HG02678 (cell line): ENCODE data around the gene ROBO2.

ENCODE experiments used
- ATAC-seq: cut with Tn5 transposase; IDR thresholded peaks from one replicate; pipeline ENCODE4 v1.9.1; 2021; ENCODE audit warnings: mild to moderate bottlenecking, moderate library complexity; ENCODE audit not compliant: unreplicated experiment

The ROBO2 gene

DNA sequence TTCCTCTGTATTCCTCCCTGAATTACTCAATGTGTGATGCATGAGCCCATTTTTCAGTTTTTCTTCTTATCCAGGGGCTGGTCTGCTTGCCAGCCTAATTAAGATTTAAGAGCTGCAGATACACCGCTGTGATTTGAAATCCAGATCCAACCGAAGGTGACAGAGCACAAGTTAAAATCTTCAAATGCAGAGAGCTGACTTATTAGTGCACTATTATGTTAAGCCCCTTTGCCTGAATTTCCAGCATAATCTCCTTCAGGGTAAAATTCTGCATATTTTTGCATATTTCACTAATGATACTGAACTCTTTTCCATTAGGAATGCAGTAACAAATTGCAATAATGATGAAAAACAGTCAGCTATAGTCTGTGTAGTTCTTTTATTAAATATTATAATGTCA, 583.6 kb downstream of the ROBO2 start:
- no peak for ATAC-seq

- no peak for ATAC-seq
These were observed 586.3 kb downstream of the ROBO2 start for GRCh38 chr3:77626157-77626556.

DNA sequence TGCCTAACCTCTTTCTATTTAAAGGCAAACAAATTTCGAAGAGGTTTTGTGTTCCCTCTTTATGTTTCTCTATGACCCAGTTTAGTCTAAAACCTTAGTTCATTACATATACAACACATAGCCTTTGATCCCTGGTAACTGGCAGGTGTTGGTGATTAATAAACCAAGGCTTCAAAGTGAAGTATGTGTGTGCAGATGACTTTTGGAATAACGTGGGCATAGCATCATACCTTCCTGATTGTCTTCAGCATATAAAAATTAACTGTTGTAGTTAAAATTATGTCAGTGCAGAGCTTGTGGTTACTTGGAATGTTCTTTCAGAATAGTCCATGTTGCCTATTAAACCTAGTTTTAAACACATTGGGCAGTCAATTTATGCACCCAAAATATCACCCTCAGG, 608.3 kb downstream of the ROBO2 start:
- ATAC-seq = no peak

DNA sequence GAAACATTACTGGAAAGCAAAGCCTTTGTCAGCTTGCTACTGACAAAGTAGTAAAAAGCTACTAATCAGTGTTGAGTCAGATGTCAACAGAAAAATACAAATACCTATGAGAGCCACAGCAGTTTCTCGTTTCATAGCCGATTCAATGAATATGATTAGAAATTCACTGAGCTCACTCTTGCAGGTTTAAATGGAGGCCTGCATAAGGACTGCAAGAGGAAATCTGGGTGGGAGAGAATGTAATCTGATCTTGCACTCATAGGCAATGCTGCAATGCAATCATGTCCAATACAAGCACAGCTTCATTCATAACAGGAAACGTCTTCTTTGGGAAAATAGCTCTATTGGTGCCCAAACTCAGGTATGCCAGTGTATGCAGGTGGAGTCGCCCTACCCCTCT, 608.8 kb downstream of the ROBO2 start:
- ATAC-seq = no peak

DNA sequence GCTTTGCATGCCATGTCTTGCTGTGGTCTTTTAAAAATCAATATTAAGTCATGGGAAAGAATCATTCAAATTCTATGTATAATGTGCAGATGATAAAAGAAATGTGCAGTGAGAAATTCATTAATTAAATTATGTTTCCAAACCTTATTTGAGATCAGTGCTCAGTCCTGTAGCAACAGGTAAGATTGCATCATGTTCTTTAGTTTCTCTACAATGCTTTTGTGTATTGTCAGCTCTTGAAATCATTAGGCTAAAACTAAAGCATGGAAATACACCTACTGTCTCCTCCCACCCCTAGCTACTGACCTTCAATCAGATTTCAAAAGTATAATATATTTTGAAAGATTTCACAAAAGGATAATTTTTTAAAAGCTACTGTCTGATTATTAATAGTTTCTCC, 612.7 kb downstream of the ROBO2 start:
- no peak for ATAC-seq

GRCh38 chr3:77655396-77655795, 615.5 kb downstream of the ROBO2 start:
- ATAC-seq = no peak

GRCh38 chr3:77660718-77661117, 620.8 kb downstream of the ROBO2 start:
- no peak for ATAC-seq

DNA sequence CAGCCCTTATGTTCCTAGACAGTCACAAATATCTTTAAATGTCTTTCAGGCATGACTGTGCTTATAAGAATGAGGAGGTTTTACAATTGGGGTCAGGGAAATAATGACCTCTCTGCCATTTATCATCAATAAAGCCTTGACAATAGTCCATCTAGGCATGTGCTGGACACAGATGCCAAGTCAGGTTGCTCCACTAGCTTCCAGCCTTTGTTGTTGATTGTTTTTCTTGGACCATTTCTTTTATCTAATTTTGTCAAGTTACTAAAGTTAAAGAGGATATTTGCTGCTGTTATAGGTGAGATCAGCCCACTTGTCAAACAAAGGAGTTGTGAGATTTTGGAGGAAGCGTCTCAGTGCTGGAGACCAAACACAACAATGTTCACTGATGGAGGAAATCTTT, 628.0 kb downstream of the ROBO2 start:
- ATAC-seq = no peak

DNA sequence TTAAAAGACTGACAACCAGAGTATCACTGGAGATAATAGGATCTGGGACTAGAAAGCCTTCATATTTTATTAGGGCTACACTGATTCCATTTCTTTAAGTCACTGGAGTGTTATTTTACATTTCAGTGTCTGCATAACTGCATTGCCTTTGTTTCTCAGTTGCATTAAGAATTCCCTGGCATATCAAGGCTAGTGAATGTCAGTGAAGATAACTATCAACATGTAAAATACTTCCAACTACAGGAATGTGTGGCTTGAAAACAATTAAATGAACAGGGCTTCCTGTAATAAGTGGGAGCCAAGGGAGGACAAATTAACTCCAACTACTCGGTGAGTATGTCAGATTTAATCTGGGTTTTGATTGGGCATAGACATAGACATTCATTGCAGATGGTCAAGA, 628.5 kb downstream of the ROBO2 start:
- ATAC-seq = no peak

DNA sequence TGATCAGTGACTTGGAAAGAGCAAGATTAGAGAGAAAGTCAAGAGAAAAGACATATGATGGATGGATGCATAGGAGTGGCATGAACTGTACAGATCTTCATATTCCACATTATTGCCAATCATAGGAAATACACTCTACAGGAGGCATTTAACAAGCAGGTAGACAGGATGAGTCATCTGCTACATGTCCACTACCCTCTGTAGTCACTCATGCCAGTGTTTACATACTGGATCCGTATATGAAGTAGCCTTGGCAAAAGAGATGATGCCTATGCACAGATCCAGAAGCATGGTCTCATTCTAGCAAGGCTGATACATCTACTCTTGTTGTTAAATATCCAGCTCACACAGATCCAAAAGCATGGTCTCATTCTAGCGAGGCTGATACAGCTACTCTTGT, 632.1 kb downstream of the ROBO2 start:
- ATAC-seq = no peak

DNA sequence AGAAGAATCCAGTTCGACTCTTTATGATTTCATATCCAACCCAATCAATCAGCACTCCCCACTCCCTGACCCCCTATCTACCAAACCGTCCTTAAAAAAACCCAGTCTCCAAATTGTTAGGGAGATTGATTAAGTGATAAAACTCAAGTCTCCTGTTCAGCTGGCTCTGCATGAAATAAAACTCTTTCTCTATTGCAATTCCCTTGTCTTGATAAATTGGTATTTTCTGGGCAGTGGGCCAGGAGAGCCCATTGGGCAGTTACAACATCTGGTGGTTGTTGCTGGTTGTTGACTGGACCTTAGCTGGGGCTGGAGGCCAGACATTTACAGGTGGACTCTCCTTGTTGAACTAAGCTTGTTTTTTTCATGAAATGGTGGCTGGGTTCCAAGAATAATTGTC, 642.3 kb downstream of the ROBO2 start:
- no peak for ATAC-seq

- no peak for ATAC-seq
These were observed 644.2 kb downstream of the ROBO2 start for GRCh38 chr3:77684115-77684514.

- no peak for ATAC-seq
These were observed 645.8 kb downstream of the ROBO2 start for GRCh38 chr3:77685713-77686112.

GRCh38 chr3:77686560-77686959, 646.7 kb downstream of the ROBO2 start:
- no peak for ATAC-seq

- ATAC-seq = no peak
These were observed 647.6 kb downstream of the ROBO2 start for GRCh38 chr3:77687545-77687944.

DNA sequence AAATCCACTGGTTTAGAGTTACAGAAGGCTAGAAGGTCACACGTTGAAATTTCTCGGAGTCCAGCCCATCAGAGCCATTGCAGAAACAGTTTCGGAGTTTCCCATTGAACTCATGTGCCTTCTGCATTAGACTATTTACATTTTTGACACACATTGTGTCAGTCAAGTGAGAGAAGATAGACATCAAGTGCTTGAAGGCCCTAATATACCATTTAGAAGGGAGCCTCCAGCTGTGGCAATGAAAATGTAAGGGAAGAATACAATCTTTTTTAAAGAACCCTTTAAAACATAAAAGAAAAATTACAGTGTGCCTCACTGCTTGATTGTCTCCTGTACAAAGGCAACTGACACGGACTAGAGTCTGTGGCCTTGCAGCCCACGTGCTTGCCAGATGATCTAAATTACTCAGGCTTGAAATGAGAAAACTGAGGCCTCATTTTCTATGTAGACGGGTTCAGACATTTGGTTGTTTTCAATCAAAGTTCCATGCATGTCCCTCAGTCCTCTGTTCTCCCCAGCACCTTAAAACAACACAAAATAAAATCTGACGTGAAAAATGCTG, 650.5 kb downstream of the ROBO2 start:
- ATAC-seq = no peak

DNA sequence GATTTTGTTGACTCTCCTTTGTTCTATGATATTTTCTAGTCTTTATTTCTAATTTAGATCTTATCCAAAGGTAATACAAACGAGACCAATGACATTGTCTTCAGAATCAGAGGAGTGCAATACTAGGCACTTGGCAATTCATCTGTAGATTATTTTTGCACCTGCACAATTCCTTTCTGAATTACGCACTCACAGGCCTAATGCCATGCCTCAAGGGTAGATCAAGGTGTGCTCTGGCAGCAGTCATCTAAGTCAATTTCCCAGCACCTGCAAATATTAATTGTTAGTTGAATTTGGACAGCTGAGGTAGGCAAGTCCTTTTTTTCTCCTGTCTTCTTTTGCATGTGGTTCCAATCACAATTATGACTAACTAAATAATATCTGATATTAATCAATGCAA, 653.2 kb downstream of the ROBO2 start:
- ATAC-seq = no peak

DNA sequence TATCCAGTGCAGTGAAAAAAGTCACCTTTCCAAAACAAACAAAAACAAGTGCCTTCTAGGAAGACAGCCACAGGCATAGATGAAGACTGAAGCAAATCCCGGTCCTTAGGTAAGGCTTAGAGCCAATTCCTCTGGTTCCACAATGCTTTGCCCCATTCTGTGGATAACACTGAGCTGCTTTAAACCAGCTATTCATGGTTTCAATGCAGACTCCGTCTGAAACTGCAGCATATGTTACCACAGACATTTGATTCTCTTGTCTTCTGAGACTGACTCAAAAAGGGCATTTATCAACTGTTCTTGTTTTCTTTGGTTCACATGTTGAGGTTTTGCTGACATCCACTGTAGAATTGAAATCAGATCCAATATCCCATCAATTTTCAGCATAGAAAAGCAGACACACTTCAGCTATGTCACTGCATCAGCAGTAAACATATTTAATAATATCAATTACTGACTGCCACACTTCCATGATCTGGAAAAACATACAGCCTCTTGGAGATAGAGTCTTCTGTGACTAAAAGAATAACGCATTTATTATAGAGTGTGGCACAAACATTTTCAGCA, 659.3 kb downstream of the ROBO2 start:
- ATAC-seq = no peak
